Panc1 (cell line): ENCODE results near the gene NKAIN2. TPM values are rescaled to one million over a fixed set of nuclear protein-coding genes. Genes with fewer than 3 reads are reported as not detected.

Experiments used
- ATAC-seq: fragments of 200-7000 bp; cut with Tn5 transposase; 2 replicates; pipeline ENCODE4 v1.9.1; 2020; ENCODE audit warnings: mild to moderate bottlenecking, moderate library complexity
- BruUV-seq: library from RNA; stranded (reverse); fragments of 400-500 nt; replicated peaks from 2 replicates; lab custom pipeline; 2021; lab: Mats Ljungman, UMichigan
- CTCF ChIA-PET: fragments of 300-600 bp; sonication (Branson Sonifier 250); formaldehyde crosslinking; loops from one replicate; lab custom pipeline; 2022; ENCODE audit warnings: antibody characterized with exemption; lab: Charles Lee
- POLR2A ChIA-PET: fragments of 300-600 bp; sonication (Branson Sonifier 250); formaldehyde crosslinking; loops from one replicate; lab custom pipeline; 2022; ENCODE audit warnings: antibody characterized with exemption; lab: Charles Lee
- DNase-seq: peaks from one replicate; pipeline ENCODE4 v3.0.0-alpha.2; 2010; ENCODE audit warnings: low read depth, low spot score
- H3K27ac ChIP-seq: 2 replicates; pipeline ENCODE4 v1.5.1; 2011; ENCODE audit warnings: mild to moderate bottlenecking, low read length, inconsistent platforms
- H3K27me3 ChIP-seq: fragments of 200-500 bp; sonication (Bioruptor generic); 2 replicates; pipeline ENCODE4 v1.6.0; 2014; ENCODE audit warnings: low read length, inconsistent platforms; ENCODE audit not compliant: control insufficient read depth, insufficient read depth
- H3K36me3 ChIP-seq: fragments of 200-500 bp; sonication (Bioruptor generic); 2 replicates; pipeline ENCODE4 v1.5.1; 2014; ENCODE audit warnings: inconsistent platforms, mild to moderate bottlenecking, low read length, moderate library complexity; ENCODE audit not compliant: control insufficient read depth, insufficient read depth
- H3K4me1 ChIP-seq: 2 replicates; pipeline ENCODE4 v1.5.1; 2011; ENCODE audit warnings: inconsistent platforms, mild to moderate bottlenecking, low read length, moderate library complexity; ENCODE audit not compliant: control insufficient read depth, insufficient read depth
- H3K4me3 ChIP-seq, 2 experiments: 2 replicates each; pipeline ENCODE4 v1.5.1; 2011 to 2012; ENCODE audit warnings: low read depth in 2 of 2, low read length in 2 of 2, mild to moderate bottlenecking in 2 of 2, inconsistent platforms in 1 of 2, moderate library complexity in 1 of 2
- H3K9me3 ChIP-seq: fragments of 200-500 bp; sonication (Bioruptor generic); 2 replicates; pipeline ENCODE4 v1.5.1; 2014; ENCODE audit warnings: low read depth, mild to moderate bottlenecking, inconsistent platforms, low read length, moderate library complexity; ENCODE audit not compliant: control insufficient read depth, insufficient read depth
- POLR2AphosphoS5 ChIP-seq: IDR thresholded peaks from 2 replicates; pipeline ENCODE4 v1.6.1; 2012; ENCODE audit warnings: mild to moderate bottlenecking, low read depth, low read length, moderate library complexity
- SIN3A ChIP-seq: IDR thresholded peaks from 2 replicates; pipeline ENCODE4 v1.6.1; 2012; ENCODE audit warnings: low read depth, mild to moderate bottlenecking, low read length, moderate library complexity, borderline replicate concordance; ENCODE audit not compliant: insufficient read depth
- TCF7L2 ChIP-seq: IDR thresholded peaks from 2 replicates; pipeline ENCODE4 v1.6.1; 2011; ENCODE audit warnings: mild to moderate bottlenecking, low read depth, low read length, inconsistent platforms
- in situ Hi-C: cut with HindIII; loops from 2 replicates; pipeline ENCODE4 v1.10.0; 2016; ENCODE audit warnings: low sequenced_read_pairs, low pct_unique_long_range_greater_than_20kb
- intact Hi-C: fragments of 100-400 bp; cut with micrococcal nuclease; formaldehyde crosslinking; loops from one replicate; pipeline ENCODE4 v1.10.0; 2022; ENCODE audit not compliant: unreplicated experiment
- total RNA-seq: library from RNA; stranded (reverse); gene quantifications from one replicate; pipeline ENCODE4 v1.2.1, GENCODE V29; 2021; ENCODE audit not compliant: unreplicated experiment
- TF ChIP-seq, protein P1 (sequence below): fragments of 450-650 bp; IDR thresholded peaks from 2 replicates; pipeline ENCODE4 v1.5.1; 2017; ENCODE audit warnings: mild to moderate bottlenecking
- TF ChIP-seq, protein P2 (sequence below), 2 experiments: IDR thresholded peaks; 2 replicates each; pipeline ENCODE4 v1.6.1; 2011 to 2012; ENCODE audit warnings: low read depth in 2 of 2, control low read depth in 1 of 2, low read length in 1 of 2, mild to moderate bottlenecking in 1 of 2, moderate library complexity in 1 of 2; ENCODE audit not compliant: insufficient read depth in 1 of 2

The NKAIN2 gene
- total RNA-seq, 1 experiment from 2014 or later = 2.6 TPM

DNA sequence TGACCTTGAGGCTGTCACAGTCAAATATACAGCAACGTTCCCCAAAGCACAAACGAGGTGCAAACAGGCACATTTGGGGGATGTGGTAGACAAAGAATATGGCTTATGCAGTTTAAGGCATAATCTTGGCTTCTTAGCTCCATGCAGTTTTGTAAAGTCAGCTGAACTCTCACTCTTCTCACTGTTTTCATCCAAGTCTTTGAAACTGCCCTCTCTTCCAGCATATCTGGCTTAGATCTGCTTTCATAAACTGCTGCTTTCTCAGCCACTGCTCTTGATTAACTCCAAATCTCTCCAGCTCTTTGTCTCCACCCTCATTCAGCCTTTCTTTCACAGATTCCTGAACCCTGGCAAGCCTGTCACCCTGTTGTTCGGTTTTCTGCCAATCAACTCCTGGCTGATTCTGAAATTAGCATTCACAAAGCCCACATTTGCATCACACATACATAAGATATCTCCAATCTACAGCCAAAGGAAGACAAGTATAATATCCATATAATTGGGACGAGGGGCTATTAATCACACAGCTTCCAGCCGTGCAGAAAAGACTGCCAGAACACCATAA is 857.5 kb downstream of the NKAIN2 start:
- ATAC-seq = no peak; the same call in 1 of the 2 replicates

GRCh38 chr6:124668028-124668427 is 864.4 kb downstream of the NKAIN2 start:
- Histone ChIP-seq H3K27me3 (no peaks in the 10 kb centered on the region), H3K36me3 (no peaks in the 10 kb centered on the region), H3K4me3 (no peak overlapping the region), H3K4me1 (no peaks in the 10 kb centered on the region), H3K9me3 (no peaks in the 10 kb centered on the region), H3K27ac (no peak overlapping the region)
- BruUV-seq = no TSS peak
- no peak for ATAC-seq
- in situ Hi-C loops (no loop called here), intact Hi-C loops (no loop called here)
- no peak for DNase-seq
- TF ChIP-seq TCF7L2 (no peak), POLR2AphosphoS5 (no peak)
- TF ChIP-seq, protein P1, sequence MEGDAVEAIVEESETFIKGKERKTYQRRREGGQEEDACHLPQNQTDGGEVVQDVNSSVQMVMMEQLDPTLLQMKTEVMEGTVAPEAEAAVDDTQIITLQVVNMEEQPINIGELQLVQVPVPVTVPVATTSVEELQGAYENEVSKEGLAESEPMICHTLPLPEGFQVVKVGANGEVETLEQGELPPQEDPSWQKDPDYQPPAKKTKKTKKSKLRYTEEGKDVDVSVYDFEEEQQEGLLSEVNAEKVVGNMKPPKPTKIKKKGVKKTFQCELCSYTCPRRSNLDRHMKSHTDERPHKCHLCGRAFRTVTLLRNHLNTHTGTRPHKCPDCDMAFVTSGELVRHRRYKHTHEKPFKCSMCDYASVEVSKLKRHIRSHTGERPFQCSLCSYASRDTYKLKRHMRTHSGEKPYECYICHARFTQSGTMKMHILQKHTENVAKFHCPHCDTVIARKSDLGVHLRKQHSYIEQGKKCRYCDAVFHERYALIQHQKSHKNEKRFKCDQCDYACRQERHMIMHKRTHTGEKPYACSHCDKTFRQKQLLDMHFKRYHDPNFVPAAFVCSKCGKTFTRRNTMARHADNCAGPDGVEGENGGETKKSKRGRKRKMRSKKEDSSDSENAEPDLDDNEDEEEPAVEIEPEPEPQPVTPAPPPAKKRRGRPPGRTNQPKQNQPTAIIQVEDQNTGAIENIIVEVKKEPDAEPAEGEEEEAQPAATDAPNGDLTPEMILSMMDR = no peak
- POLR2A ChIA-PET = no interaction called here
- CTCF ChIA-PET = no interaction called here

More for the DNA sequence above, 857.5 kb downstream of the NKAIN2 start:
- no TSS peak for BruUV-seq
- ChIA-PET CTCF (no interaction called here), POLR2A (interaction anchor here (0.6 kb wide), 1 partner anchor 9 kb away, joined by 3 read pairs; no protein-coding TSS in a partner anchor)
- TF ChIP-seq POLR2AphosphoS5 (no peak), TCF7L2 (peak; percentile 66; the same call in 1 of the 2 replicates)
- intact Hi-C loops (no loop called here), in situ Hi-C loops (no loop called here)
- no peak for DNase-seq
- no peaks in the 10 kb centered on the region for H3K27me3 ChIP-seq
- no peaks in the 10 kb centered on the region for H3K9me3 ChIP-seq
- H3K27ac ChIP-seq = peak overlapping the region; percentile 64
- H3K4me3 ChIP-seq = no peak overlapping the region
- no peaks in the 10 kb centered on the region for H3K36me3 ChIP-seq
- peaks cover 11% of the 10 kb centered on the region for H3K4me1 ChIP-seq

DNA sequence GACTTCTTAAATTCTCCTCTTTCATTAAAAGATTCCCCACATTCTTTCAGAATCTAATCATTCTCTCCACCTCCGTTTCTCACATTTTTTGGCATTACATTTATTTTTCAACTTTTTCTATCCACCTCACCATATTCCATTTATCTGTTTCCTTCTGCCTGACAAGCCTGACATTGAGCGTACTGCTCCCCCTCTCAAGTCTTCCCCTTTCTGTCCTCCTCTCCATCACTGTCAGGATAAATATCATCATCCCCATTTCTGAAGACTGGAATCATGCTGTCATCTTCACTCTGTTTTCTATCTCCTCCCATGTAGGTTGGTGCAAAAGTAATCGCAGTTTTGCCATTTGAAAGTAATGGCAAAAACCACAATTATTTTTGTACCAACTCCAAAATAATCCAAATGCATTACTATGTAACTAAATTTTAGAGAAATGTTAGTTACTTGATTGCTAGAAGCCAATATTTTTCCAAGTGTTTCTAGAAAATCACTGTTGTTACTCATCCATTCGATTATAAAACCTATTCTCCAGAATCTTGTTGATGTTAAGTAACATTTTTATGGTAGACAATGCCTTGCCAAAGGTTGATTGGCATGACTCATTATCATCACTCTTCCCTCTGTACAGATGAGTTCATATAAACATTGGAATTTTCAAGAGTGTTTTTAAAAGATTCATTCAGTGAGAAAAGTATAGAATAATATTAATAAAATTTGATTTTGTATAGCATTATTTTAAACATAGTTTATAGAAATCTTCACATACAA is 866.2 kb downstream of the NKAIN2 start:
- no peaks in the 10 kb centered on the region for H3K4me1 ChIP-seq
- TF ChIP-seq, protein P1 = no peak
- TF ChIP-seq POLR2AphosphoS5 (no peak), TCF7L2 (no peak), SIN3A (no peak)
- TF ChIP-seq, protein P2, sequence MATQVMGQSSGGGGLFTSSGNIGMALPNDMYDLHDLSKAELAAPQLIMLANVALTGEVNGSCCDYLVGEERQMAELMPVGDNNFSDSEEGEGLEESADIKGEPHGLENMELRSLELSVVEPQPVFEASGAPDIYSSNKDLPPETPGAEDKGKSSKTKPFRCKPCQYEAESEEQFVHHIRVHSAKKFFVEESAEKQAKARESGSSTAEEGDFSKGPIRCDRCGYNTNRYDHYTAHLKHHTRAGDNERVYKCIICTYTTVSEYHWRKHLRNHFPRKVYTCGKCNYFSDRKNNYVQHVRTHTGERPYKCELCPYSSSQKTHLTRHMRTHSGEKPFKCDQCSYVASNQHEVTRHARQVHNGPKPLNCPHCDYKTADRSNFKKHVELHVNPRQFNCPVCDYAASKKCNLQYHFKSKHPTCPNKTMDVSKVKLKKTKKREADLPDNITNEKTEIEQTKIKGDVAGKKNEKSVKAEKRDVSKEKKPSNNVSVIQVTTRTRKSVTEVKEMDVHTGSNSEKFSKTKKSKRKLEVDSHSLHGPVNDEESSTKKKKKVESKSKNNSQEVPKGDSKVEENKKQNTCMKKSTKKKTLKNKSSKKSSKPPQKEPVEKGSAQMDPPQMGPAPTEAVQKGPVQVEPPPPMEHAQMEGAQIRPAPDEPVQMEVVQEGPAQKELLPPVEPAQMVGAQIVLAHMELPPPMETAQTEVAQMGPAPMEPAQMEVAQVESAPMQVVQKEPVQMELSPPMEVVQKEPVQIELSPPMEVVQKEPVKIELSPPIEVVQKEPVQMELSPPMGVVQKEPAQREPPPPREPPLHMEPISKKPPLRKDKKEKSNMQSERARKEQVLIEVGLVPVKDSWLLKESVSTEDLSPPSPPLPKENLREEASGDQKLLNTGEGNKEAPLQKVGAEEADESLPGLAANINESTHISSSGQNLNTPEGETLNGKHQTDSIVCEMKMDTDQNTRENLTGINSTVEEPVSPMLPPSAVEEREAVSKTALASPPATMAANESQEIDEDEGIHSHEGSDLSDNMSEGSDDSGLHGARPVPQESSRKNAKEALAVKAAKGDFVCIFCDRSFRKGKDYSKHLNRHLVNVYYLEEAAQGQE (IDR thresholded peaks at IDR 0.05; ENCODE audit: insufficient read depth in 1 of 2, low read depth in 2 of 2, low read length in 1 of 2) = no peak
- no peak overlapping the region for H3K4me3 ChIP-seq
- ChIA-PET POLR2A (no interaction called here), CTCF (no interaction called here)
- BruUV-seq = no TSS peak
- DNase-seq (no peak), ATAC-seq (no peak)
- no peaks in the 10 kb centered on the region for H3K36me3 ChIP-seq
- H3K27ac ChIP-seq = no peak overlapping the region
- H3K27me3 ChIP-seq = no peaks in the 10 kb centered on the region
- in situ Hi-C loops = no loop called here
- peaks cover 8% of the 10 kb centered on the region; the same call in 1 of the 2 replicates for H3K9me3 ChIP-seq
- intact Hi-C loops = no loop called here
